Measurements from ENCODE around the gene LINGO4. TPM values are rescaled to one million over a fixed set of nuclear protein-coding genes. Genes with fewer than 3 reads are reported as not detected.

Gene LINGO4
- total RNA-seq, 2 experiments from 2014 or later = 0.08 to 0.13 TPM

GRCh38 chr1:151820940-151821339 is 15.7 kb upstream of the LINGO4 start:
- POLR2A ChIA-PET = interaction anchor here (0.5 to 0.9 kb wide), 3 partner anchors 16 to 101 kb away, joined by 4 to 15 read pairs (median 5); partner anchors contain the start of gene C2CD4D

GRCh38 chr1:151819976-151820623 is 14.9 kb upstream of the LINGO4 start:
- POLR2A ChIA-PET = interaction anchor here (0.5 to 0.9 kb wide), 2 partner anchors 17 to 19 kb away, joined by 4 to 15 read pairs; partner anchors contain the start of gene C2CD4D
- CTCF ChIA-PET = interaction anchor here (0.6 to 2.5 kb wide), 5 partner anchors 11 to 226 kb away, joined by 3 to 7 read pairs (median 3); no protein-coding TSS in a partner anchor

More at GRCh38 chr1:151820940-151821339, 15.7 kb upstream of the LINGO4 start:
- CTCF ChIA-PET = interaction anchor here (1.5 to 2.5 kb wide), 2 partner anchors 21 to 227 kb away, joined by 3 to 7 read pairs; no protein-coding TSS in a partner anchor

- CTCF ChIA-PET = interaction anchor here (1.0 kb wide), 1 partner anchor 17 kb away, joined by 3 read pairs; no protein-coding TSS in a partner anchor
These were observed 14.1 kb upstream of the LINGO4 start for GRCh38 chr1:151819227-151819835.

DNA sequence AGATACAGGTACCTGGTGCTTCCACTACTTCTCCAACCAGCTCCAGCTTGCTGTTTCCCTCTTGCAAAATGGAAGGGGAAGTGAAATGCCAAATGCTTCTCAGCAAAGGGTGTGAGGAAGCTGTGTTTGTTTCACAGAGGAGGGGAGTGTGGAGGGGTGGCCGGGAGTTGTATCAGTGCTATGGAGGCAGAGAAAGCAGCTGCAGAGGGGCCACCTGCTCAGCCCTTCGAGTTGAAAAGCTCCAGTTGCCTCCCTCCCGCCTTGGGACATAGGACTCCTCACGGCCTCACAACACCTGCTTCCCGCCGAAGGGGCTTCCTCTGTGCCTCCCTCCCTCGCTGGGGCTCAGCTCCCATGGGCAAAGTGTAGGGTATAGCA is 12.1 kb upstream of the LINGO4 start:
- POLR2A ChIA-PET = no interaction called here

More at GRCh38 chr1:151819227-151819835, 14.1 kb upstream of the LINGO4 start:
- POLR2A ChIA-PET = no interaction called here

DNA sequence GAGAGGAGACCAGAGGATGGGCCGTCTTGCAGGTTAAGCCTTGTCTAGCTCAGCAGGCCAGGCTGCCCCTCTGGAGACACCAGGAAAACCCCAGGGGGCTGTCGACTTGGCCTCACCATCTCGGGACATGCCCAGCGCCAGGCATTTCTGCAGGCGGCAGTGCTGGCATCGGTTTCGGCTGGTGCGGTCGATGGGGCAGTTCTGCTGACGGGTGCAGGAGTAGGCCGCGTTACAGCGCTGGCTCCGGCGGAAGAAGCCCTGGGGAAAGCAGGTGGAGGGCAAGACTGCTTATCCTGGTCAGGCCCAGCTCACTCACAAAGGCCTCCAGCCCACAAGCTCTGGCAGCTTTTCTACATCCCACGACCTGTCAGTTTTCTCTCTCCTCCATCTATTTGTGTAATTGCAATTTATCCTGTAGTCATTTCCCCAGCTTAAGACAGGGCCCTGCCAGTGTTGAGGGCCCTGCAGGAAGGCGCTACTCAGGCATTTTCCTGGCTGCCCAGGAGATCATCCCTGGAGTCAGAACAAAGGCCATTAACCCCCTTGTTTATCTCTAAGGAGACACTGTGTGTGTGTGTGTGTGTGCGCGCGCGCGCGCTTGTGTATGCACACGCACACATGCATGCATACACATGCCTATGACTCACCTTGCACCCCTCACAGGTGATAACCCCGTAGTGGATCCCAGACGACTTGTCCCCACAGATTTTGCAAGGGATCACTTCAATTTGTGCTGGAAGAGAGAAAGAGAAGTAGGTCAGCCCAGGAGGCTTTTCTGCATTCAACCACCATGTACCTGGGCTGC is 11.5 kb upstream of the LINGO4 start:
- POLR2A ChIA-PET = no interaction called here
- CTCF ChIA-PET = interaction anchor here (0.9 kb wide), 1 partner anchor 136 kb away, joined by 3 read pairs; no protein-coding TSS in a partner anchor

More for the DNA sequence above, 12.1 kb upstream of the LINGO4 start:
- CTCF ChIA-PET = interaction anchor here (0.9 kb wide), 1 partner anchor 136 kb away, joined by 3 read pairs; no protein-coding TSS in a partner anchor

GRCh38 chr1:151815716-151816327 is 10.6 kb upstream of the LINGO4 start:
- POLR2A ChIA-PET = no interaction called here
- CTCF ChIA-PET = no interaction called here

DNA sequence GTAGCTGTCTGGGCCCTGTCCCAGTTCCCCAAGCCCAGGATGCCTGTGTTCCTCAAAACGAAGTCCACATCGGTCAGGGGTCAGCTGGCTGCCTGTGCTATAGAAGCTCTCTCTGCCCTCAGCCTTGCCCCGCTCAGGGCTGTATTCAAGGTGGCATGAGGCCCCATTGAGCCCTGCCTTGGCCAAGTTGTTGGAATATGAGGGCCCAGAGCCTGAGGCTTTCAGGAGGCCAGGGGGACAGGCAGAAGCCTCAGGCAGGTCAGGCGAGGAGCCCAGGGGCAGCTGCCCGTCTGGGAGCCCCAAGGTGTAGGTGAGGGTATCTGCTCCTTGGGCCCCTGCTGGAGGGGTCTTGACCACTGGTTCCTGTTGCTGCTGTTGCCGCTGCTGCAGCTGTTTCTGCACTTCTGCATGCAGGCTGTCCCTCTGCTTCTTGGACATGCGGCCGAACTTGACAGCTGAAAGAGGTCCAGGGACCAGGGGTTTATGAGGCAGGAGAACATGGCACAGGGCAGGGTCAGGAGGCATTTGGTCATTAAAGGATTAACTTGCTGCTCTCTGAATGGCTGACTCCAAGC is 9.8 kb upstream of the LINGO4 start:
- ChIA-PET CTCF (no interaction called here), POLR2A (interaction anchor here (0.6 kb wide), 1 partner anchor 358 kb away, joined by 6 read pairs; no protein-coding TSS in a partner anchor)

DNA sequence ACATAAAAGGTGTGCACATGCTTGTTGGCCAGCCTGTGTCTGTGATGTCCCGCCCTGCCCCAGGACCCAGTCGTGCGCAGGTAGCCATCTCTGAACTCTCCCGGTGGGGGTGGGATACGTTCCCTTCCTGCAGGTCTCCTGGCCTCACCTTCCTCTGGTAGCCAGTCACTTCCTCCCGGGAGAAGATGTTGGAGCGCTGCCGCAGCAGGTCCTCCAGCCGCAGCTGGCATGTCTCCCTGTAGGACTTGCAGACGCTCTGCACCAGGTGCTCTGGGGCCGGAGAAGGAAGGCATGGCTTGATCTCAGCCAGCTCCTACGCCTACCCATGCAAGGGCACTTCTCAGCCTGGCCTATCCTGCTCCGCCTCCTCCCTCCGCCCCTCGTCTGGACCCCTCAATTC is 9.2 kb upstream of the LINGO4 start:
- ChIA-PET POLR2A (interaction anchor here (0.6 kb wide), 1 partner anchor 357 kb away, joined by 6 read pairs; no protein-coding TSS in a partner anchor), CTCF (no interaction called here)

DNA sequence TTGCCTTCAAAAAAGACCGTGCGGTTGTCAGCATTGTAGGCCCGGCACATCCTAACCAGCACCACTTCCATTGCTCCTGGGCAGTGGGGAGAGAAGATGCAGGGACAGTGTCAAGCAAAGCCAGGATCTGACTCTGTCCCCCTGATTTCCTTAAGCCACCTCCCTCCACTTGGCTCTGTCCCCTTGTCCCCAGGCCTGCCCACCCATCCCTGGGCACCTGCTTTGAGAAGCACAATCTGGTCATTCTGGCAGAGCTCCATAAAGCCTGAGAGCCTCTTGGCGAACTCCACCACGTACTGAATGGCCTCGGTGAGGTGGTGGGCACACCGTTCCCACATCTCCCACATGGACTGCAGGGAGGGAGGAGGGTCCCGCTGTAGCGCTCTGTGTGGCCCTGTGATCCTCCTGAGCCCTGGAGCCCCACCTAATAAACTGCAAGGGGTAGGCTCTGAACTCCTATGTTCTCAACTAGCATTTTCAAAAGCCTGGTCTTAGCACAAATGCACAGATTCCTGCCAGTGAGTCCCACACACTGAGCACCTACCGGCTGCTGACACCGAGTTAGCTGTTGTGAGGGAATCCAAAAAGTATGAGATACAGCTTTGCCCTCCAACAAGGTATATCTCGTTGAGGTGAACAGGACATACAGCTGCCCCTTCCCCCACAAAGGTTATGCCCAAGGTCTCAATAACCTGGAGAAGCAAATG is 8.2 kb upstream of the LINGO4 start:
- POLR2A ChIA-PET = no interaction called here

DNA sequence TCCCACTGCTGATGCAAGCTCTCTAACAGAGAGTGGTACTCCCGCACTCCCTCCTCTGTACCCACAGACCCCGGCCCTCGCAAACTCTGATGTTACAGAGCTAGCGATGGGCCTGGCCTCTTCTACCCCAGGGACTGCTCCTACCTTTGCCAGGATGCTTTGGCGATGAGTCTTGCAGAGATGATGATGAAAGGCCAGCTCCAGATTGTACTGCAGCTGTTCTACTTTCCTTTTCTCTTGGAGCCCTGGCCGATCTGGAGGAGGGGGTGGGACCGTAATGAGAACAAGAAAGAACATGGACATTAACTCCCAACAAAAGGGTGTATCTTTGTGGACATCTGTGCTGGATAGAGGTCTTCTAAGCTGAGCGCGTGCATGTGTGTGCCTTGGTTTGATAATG is 6.0 kb upstream of the LINGO4 start:
- CTCF ChIA-PET = no interaction called here
- POLR2A ChIA-PET = no interaction called here

More for the DNA sequence above, 8.2 kb upstream of the LINGO4 start:
- CTCF ChIA-PET = no interaction called here

- POLR2A ChIA-PET = no interaction called here
These were observed 4.9 kb upstream of the LINGO4 start for GRCh38 chr1:151809985-151810556.

GRCh38 chr1:151809290-151809984 is 4.2 kb upstream of the LINGO4 start:
- POLR2A ChIA-PET = no interaction called here
- CTCF ChIA-PET = no interaction called here

More at GRCh38 chr1:151809985-151810556, 4.9 kb upstream of the LINGO4 start:
- CTCF ChIA-PET = no interaction called here

DNA sequence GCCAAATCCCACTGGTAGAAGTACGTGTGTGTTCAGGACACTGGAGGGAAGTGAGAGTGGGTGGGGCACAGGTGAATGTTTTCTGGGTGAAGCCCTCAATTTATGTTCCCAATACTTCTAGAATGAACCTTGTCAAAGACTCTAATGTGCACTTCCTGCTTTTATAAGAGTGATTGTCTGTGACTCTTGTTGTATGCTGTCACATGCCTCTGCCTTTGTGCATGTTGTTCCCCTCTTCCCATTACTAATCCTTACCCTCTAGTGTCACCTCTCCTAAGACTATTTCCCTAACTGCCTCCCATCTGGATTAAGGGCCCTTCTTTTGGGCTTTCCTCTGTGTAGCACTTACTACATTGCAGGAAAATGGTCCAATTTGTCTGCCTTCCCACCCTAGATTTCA is 2.5 kb upstream of the LINGO4 start:
- CTCF ChIA-PET = no interaction called here
- POLR2A ChIA-PET = no interaction called here

DNA sequence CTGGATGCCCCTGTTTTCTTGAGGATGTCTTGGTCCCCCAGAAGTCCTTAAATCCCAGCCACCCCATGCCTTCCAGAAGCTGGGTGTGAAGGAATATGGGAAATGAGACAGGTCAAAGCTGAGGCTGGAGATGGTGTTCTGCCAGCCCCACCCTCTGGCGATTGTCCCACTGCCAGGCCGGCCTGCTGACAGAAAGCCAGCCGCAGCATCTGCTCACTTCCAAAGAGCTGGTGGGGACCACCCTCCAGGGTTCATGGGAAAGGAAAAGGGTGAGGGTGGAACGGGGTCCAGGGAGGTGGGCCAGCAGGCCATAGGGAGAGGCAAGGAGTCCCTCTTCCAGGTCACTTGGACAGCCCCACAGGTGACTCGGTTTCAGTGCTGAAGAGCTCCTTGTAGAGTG is 1.9 kb upstream of the LINGO4 start:
- ChIA-PET CTCF (interaction anchor here (0.7 kb wide), 1 partner anchor 410 kb away, joined by 3 read pairs; no protein-coding TSS in a partner anchor), POLR2A (no interaction called here)

GRCh38 chr1:151806170-151806569 is 951 bp upstream of the LINGO4 start:
- CTCF ChIA-PET = no interaction called here
- POLR2A ChIA-PET = no interaction called here

GRCh38 chr1:151803915-151804314 is 1.3 kb downstream of the LINGO4 start:
- POLR2A ChIA-PET = no interaction called here
- CTCF ChIA-PET = no interaction called here

DNA sequence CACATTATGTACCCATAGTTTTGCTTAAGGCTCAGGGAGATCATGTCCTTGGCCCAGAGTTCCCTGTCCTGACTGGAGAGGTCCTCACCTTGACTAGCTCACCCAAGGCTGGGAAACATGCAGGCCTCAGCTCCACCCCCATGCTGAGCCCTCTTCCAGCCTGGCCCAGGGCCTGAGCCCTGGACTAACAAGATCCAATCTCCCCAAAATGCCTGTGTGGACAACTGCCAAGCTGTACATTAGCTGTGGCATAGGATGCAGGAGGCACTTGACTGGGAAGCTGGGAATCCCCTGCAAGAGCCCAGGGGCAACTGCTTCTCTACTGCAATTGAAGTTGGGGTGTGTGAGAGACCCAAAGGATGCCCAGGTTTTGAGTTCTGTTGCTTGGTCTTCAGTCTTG is 2.1 kb downstream of the LINGO4 start:
- ChIA-PET CTCF (no interaction called here), POLR2A (no interaction called here)

DNA sequence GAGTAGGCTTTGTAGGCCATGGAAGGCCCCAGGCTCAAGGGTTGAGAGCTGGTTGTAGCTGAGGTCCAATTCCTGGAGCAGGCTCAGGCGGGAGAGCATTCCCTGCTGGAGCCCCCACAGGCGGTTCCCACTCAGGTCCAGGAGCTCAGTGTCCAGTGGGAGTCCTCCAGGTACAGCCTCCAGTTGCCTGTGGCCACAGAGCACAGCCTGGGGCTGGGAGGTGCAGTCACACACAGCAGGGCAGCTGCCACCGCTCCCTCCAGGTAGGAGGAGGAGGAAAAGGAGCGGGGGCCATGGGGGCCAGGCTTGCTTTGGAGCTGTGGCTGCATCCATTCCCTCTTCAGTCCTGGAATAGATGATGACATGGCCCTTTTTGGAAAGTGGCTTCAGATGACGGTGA is 2.8 kb downstream of the LINGO4 start:
- ChIA-PET POLR2A (no interaction called here), CTCF (no interaction called here)

Data from activated CD8-positive, alpha-beta memory T cell treated with anti-CD3 and anti-CD28 coated beads for 36 hours (primary cell).